ACC112 (cell line): Measurements from ENCODE around the gene BCAS1.

Experiments used
- H2AFZ ChIP-seq: fragments of 200-600 bp; sonication (generic); one replicate; pipeline ENCODE4 v1.6.0; 2017; ENCODE audit warnings: antibody characterized with exemption, low read length; ENCODE audit not compliant: unreplicated experiment
- H3K27ac ChIP-seq: fragments of 200-600 bp; sonication (generic); 2 replicates; pipeline ENCODE4 v1.5.1; 2014; ENCODE audit warnings: low read depth, mild to moderate bottlenecking, antibody characterized with exemption, low read length, moderate library complexity
- H3K27me3 ChIP-seq: fragments of 200-600 bp; sonication (generic); 2 replicates; pipeline ENCODE4 v1.6.1; 2014; ENCODE audit warnings: mild to moderate bottlenecking, antibody characterized with exemption, low read length, moderate library complexity, mixed read lengths; ENCODE audit not compliant: insufficient read depth
- H3K36me3 ChIP-seq: fragments of 200-600 bp; sonication (generic); 2 replicates; pipeline ENCODE4 v1.6.1; 2016; ENCODE audit warnings: mild to moderate bottlenecking, antibody characterized with exemption, low read length, moderate library complexity, mixed read lengths; ENCODE audit not compliant: insufficient read depth
- H3K4me1 ChIP-seq: fragments of 200-600 bp; sonication (generic); one replicate; pipeline ENCODE4 v1.6.1; 2016; ENCODE audit warnings: low read length, mixed read lengths; ENCODE audit not compliant: insufficient read depth, unreplicated experiment, control insufficient read depth
- H3K4me3 ChIP-seq: fragments of 200-600 bp; sonication (generic); 2 replicates; pipeline ENCODE4 v1.5.1; 2014; ENCODE audit warnings: mild to moderate bottlenecking, low read depth, low read length
- H3K79me2 ChIP-seq: fragments of 200-600 bp; sonication (generic); one replicate; pipeline ENCODE4 v1.6.0; 2016; ENCODE audit warnings: low read length; ENCODE audit not compliant: control insufficient read depth, unreplicated experiment, insufficient read depth

Gene BCAS1

DNA sequence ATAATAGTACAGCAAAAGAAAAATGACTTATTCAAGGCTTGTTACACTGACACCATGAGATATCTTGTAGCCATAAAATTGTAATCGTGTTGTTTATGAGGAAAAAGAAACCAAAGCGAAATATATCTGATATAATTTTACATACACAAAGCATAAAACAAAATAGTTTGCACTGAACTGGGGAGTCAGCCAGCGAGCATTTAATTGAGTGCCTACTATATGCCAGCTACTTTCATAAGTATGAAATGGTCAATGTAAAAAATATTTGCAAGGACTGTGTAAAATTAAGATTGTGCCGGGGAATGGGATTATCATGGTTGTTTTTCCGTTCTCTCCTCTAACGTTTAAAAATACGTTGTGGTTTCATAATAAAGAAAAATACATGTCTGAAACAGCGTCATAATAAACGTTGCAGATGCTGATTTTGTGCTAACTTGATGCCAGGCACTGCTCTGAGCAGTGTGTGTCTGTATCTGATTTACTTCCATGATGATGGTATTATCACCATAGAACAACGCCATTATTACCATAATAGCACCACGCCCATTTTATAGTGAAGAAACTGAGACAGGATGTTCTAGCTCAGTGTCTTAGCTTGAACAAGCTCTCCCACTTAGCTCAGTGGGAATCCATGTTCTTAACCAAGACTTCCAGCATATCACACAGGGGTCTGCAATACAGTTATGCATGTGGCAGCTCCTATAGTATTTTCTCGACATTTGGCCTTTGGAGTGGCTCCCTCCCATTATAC is 144.6 kb downstream of the BCAS1 start:
- H2AFZ ChIP-seq, result peak overlapping the region; percentile 36
- no peaks in the 10 kb centered on the region for H3K36me3 ChIP-seq
- H3K79me2 ChIP-seq, result no peaks in the 10 kb centered on the region
- H3K27ac ChIP-seq, result peak overlapping the region; percentile 89
- H3K4me3 ChIP-seq, result peak overlapping the region; percentile 28; the same call in 1 of the 2 replicates
- no peaks in the 10 kb centered on the region for H3K27me3 ChIP-seq
- peaks cover 21% of the 10 kb centered on the region for H3K4me1 ChIP-seq

DNA sequence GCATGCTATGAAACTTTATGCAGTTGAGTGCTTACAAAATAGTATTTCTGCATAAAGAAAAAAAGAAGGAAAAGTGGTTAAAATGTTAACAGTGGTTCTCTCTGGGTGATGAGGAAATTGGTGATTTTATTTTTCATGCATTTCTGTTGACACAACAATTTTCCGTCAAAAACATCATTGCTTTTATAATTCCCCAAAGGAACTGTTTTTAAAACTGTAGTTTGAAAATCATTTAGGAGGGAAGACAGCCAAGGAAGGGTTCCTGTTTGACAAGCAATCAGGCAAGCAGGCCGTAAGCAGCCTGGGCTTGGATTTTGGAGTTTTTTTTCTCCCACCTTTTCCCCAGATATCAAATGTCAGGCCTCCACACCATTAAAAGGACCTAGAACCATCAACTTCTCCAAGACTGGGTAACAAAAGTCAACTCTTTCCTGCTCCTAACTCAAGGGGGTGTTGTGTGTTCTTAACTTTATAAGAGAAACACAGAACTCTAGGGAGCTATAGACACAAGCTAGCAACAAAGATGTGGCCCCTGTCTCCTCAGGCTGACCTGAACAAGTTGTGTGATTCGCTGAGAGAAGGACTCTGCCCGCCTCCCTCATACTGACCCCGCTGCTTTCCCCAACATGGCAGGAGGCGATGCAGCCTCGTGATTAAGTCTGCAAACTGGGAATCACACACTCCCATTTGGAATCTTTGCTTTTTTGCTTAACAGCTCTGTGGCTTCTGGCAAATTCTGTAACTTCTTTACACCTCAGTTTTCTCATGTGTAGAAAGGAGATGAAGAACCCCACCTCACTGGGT is 146.6 kb downstream of the BCAS1 start:
- Histone ChIP-seq H3K36me3 (no peaks in the 10 kb centered on the region), H3K27me3 (no peaks in the 10 kb centered on the region), H3K27ac (no peak overlapping the region), H3K4me3 (no peak overlapping the region), H3K4me1 (peaks cover 15% of the 10 kb centered on the region), H3K79me2 (no peaks in the 10 kb centered on the region), H2AFZ (no peak overlapping the region)

DNA sequence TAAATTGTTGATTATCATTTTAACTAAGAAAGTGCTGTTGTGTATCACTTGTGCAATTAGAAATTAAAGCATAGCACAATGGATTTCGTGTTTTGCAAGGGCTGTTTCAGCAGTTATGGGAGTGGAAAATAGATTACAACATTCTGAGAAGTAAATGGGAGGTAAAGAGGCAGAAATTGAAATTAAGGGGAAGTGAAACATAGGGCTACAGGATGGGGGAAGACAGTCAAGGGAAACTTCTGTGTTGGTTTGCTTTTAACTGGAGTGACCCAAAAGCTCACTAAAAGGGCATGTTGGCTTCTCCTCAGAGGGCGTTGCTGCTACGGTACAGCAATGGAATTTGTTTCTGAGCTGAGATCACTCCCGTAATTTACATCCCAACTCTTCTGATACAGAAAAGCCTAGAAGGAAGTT is 147.5 kb downstream of the BCAS1 start:
- no peaks in the 10 kb centered on the region for H3K36me3 ChIP-seq
- H3K4me1 ChIP-seq, result peaks cover 17% of the 10 kb centered on the region

DNA sequence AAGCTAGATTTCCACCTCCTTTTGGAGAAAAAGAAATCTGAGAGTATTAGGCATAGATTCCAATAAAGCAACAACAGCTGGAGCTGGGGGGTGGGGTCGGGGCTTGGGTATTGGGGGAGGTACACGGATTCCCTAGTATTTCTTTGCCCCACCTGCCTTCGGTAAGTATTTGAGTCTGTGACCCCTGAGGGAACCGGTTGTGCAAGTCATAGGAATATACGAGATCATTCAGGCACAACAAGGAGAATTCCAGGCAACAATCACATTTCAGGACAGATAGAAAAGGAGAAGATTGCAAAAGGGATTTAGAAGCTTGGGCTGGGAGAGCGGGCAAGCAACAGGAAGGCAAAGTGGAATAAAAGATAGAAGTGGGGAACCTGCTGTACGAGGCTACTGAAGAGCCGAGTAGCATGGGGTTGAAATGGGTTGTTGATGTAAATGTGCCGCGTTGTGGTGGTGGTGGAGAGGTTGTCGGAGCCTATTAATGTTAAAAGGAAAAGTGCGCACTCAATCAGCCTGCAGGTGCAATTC is 148.9 kb downstream of the BCAS1 start:
- Histone ChIP-seq H3K27me3 (no peaks in the 10 kb centered on the region), H3K36me3 (no peaks in the 10 kb centered on the region), H3K4me3 (no peak overlapping the region), H3K79me2 (no peaks in the 10 kb centered on the region), H3K27ac (no peak overlapping the region), H3K4me1 (peaks cover 25% of the 10 kb centered on the region), H2AFZ (no peak overlapping the region)

More for the DNA sequence above, 147.5 kb downstream of the BCAS1 start:
- Histone ChIP-seq H3K4me3 (no peak overlapping the region), H3K79me2 (no peaks in the 10 kb centered on the region), H2AFZ (peak overlapping the region; percentile 28), H3K27ac (no peak overlapping the region), H3K27me3 (no peaks in the 10 kb centered on the region)

DNA sequence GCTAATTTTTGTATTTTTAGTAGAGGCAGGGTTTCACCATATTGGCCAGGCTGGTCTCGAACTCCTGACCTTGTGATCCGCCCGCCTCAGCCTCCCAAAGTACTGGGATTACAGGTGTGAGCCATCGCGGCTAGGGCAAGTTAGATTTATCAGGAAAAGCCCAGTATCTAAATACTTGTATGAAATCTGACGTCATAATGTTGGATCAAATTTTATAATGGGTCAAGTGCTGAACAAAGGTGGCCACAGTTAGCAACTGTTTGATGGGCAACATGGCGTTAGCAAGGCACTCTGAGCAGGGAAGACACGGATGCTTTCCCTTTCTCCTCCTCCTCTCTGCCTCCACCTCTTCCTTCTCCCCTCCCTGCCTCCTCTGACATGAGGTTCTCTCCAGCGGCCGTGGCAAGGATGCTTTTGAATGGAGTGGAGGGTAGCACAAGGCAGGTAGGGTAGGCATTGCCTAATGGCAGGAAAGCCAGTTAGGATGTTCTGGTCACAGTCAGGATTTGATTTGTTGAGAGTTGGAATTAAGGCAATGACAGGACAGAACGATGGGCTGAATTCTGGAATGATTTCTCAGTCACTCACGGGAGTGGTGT is 149.6 kb downstream of the BCAS1 start:
- Histone ChIP-seq H3K27ac (no peak overlapping the region), H3K27me3 (no peaks in the 10 kb centered on the region), H3K36me3 (no peaks in the 10 kb centered on the region), H3K4me1 (peaks cover 24% of the 10 kb centered on the region), H3K4me3 (no peak overlapping the region), H2AFZ (no peak overlapping the region), H3K79me2 (no peaks in the 10 kb centered on the region)

DNA sequence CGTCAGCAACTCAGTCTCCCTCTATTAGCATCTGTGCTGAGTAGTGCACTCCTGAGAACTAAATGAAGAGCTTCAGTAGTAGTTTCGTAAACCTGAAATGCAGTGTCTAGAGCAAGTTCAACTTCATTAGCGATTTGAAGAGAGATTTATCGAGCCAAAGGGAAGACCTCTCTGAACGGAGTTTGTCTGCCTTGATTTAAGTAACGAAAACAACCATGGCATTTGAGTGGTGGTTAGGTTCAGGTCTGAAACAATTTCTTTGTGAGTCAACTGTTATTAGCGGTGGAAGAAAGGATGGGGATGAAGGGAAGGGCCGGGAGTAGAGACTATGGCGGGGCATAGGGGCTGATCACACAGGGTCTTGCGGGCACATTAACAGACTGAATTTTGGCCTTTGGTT is 150.5 kb downstream of the BCAS1 start:
- Histone ChIP-seq H2AFZ (no peak overlapping the region), H3K4me3 (no peak overlapping the region), H3K36me3 (no peaks in the 10 kb centered on the region), H3K27me3 (no peaks in the 10 kb centered on the region), H3K27ac (no peak overlapping the region), H3K4me1 (peaks cover 25% of the 10 kb centered on the region), H3K79me2 (no peaks in the 10 kb centered on the region)

DNA sequence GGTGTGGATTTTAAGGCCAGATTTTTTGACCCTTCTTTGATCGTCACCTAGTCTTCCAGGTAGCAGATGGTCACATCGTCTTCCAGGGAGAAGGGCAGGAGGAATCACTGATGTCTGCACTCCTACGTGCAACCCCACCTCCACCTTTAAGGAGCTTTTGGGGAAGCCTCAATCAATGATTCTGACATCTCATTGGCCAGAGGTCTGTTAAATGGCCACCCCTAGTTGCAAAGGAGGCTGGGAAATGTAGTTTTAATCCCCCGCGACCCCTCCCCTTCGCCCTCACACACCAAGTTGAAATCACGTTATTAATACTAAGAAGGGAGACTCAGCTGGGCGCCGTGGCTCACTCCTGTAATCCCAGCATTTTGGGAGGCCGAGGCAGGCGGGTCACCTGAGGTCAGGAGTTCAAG is 151.4 kb downstream of the BCAS1 start:
- Histone ChIP-seq H3K27ac (no peak overlapping the region), H3K4me1 (peaks cover 34% of the 10 kb centered on the region), H3K36me3 (no peaks in the 10 kb centered on the region), H3K79me2 (no peaks in the 10 kb centered on the region), H3K4me3 (no peak overlapping the region), H3K27me3 (no peaks in the 10 kb centered on the region), H2AFZ (no peak overlapping the region)

DNA sequence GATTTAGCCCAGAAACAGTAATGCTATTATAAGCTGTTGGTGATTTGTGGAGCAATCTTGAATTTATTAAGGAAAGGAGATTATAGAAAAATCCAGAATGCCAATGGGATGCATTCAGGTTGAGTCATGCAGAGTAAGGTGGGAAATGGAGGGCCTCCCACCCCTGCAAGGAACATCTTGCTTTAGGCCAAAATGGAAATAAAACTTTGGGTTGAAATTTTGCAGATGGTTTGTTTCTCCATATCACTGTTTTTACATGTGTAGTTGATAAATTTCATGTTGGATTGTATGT is 152.4 kb downstream of the BCAS1 start:
- no peaks in the 10 kb centered on the region for H3K79me2 ChIP-seq
- H3K36me3 ChIP-seq, result no peaks in the 10 kb centered on the region
- H3K4me1 ChIP-seq, result peaks cover 40% of the 10 kb centered on the region
- peak overlapping the region; percentile 79 for H2AFZ ChIP-seq
- H3K27ac ChIP-seq, result peak overlapping the region; percentile 89
- H3K27me3 ChIP-seq, result no peaks in the 10 kb centered on the region
- H3K4me3 ChIP-seq, result no peak overlapping the region

DNA sequence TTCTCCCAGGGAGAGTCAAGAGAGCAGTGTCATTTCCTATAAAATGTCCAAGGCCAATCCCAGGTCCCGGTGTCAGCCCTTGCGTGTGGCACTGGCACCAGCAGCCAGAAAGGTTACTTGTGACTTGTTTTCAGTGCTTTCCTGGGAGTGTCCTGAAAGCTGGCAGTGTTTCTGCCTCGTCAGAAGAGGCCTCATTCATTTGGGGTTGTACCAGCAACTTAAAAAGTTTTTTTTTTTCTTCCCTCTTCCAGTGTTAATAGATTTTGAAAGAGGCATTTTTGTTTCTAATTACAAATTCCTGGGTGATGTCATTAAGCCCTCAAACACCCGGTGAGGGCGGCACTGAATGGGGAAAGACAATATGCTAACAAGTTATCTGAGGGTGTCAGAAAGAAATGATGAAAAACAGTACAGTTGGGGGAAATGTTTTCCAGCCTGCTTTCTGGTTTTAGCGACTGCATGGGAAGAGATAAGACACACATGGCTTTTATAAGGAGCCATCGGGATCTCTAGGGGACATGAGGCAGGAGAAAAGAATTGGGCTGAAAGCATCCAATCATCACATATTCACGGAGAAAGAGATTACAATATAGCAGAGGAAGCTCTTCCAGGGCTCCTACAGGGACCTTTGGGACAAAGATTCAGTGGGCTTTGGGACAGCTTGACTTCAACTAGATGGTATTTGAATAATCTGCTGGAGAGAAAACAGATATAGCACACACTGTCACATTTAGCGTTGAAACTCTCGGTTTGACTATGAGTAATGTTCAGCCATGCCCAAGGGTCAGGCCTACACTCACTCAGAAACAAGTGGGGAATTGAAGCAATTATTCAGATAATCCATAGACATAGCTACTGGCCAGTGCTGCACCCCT is 153.0 kb downstream of the BCAS1 start:
- H3K27ac ChIP-seq, result peak overlapping the region; percentile 89
- peak overlapping the region; percentile 8; the same call in 1 of the 2 replicates for H3K4me3 ChIP-seq
- H3K36me3 ChIP-seq, result no peaks in the 10 kb centered on the region
- H3K27me3 ChIP-seq, result no peaks in the 10 kb centered on the region
- H3K79me2 ChIP-seq, result no peaks in the 10 kb centered on the region
- peak overlapping the region; percentile 79 for H2AFZ ChIP-seq
- peaks cover 40% of the 10 kb centered on the region for H3K4me1 ChIP-seq

DNA sequence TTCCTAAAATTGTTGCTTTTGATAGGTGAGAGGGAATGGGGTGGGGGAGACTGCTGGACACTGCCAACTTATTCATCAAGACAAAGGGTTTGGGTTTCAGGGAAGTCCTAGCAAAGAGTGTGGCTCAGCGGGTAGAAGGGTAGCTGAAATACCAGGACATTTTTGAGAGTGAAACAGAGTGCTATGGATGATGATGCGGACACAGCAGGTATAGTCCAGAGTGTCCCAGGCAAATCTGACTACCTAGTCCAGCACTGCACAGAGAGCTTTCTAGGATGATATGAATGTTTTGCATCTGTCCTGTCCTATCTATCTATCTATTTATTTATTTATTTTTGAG is 154.3 kb downstream of the BCAS1 start:
- Histone ChIP-seq H2AFZ (peak overlapping the region; percentile 79), H3K79me2 (no peaks in the 10 kb centered on the region), H3K4me3 (peak overlapping the region; percentile 74), H3K4me1 (peaks cover 40% of the 10 kb centered on the region), H3K36me3 (no peaks in the 10 kb centered on the region), H3K27me3 (no peaks in the 10 kb centered on the region), H3K27ac (peak overlapping the region; percentile 89)
